ENCODE results near the gene FOSB.

DNA sequence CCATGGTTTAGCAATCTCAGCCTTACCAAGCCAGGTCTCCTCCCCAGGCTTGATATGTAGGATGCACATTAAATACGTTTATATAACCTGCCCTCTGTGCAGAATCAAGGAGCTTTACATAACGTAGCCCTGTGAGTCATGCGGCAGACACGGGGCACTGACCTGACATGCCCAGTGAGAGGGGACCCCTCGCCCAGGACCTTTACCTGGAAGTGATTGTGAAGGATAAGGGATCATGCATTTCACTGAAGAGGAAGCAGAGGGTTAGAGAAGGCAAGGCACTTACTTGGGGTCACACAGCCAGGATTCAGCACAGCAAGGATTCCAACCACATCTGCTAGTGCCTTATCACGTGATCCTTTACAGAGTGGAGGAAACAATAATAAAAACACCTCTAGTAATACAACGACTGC is 18.9 kb upstream of the FOSB start:
- TF ChIP-seq, protein P1, sequence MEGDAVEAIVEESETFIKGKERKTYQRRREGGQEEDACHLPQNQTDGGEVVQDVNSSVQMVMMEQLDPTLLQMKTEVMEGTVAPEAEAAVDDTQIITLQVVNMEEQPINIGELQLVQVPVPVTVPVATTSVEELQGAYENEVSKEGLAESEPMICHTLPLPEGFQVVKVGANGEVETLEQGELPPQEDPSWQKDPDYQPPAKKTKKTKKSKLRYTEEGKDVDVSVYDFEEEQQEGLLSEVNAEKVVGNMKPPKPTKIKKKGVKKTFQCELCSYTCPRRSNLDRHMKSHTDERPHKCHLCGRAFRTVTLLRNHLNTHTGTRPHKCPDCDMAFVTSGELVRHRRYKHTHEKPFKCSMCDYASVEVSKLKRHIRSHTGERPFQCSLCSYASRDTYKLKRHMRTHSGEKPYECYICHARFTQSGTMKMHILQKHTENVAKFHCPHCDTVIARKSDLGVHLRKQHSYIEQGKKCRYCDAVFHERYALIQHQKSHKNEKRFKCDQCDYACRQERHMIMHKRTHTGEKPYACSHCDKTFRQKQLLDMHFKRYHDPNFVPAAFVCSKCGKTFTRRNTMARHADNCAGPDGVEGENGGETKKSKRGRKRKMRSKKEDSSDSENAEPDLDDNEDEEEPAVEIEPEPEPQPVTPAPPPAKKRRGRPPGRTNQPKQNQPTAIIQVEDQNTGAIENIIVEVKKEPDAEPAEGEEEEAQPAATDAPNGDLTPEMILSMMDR (IDR thresholded peaks at IDR 0.05): no peak
- TF ChIP-seq POLR2AphosphoS5 (IDR thresholded peaks at IDR 0.05) (no peak), POLR2A (IDR thresholded peaks at IDR 0.05) (no peak)

Measured in sigmoid colon (tissue), 4 donors.